Sigmoid colon (tissue), 4 donors: ENCODE measurements around the gene ZAR1L.

Experiments
- EP300 ChIP-seq, 4 donors: sonication (generic); formaldehyde crosslinking; IDR thresholded peaks; one replicate each; pipeline ENCODE4 v1.6.1; 2017; ENCODE audit warnings: antibody characterized with exemption in 4 of 4
- POLR2A ChIP-seq, 2 donors: fragments of 450-650 bp; IDR thresholded peaks; one replicate each; pipeline ENCODE4 v1.6.1; 2016; ENCODE audit warnings: antibody characterized with exemption in 2 of 2, mild to moderate bottlenecking in 2 of 2, moderate library complexity in 2 of 2
- TF ChIP-seq, protein P1 (sequence below), 4 experiments: fragments of 450-650 bp in 3 of 4; fragments of 200-600 bp in 1 of 4; IDR thresholded peaks; one replicate each; pipeline ENCODE4 v1.5.1; 2016 to 2019; ENCODE audit warnings: antibody characterized with exemption in 4 of 4, mild to moderate bottlenecking in 3 of 4, moderate library complexity in 2 of 4

DNA sequence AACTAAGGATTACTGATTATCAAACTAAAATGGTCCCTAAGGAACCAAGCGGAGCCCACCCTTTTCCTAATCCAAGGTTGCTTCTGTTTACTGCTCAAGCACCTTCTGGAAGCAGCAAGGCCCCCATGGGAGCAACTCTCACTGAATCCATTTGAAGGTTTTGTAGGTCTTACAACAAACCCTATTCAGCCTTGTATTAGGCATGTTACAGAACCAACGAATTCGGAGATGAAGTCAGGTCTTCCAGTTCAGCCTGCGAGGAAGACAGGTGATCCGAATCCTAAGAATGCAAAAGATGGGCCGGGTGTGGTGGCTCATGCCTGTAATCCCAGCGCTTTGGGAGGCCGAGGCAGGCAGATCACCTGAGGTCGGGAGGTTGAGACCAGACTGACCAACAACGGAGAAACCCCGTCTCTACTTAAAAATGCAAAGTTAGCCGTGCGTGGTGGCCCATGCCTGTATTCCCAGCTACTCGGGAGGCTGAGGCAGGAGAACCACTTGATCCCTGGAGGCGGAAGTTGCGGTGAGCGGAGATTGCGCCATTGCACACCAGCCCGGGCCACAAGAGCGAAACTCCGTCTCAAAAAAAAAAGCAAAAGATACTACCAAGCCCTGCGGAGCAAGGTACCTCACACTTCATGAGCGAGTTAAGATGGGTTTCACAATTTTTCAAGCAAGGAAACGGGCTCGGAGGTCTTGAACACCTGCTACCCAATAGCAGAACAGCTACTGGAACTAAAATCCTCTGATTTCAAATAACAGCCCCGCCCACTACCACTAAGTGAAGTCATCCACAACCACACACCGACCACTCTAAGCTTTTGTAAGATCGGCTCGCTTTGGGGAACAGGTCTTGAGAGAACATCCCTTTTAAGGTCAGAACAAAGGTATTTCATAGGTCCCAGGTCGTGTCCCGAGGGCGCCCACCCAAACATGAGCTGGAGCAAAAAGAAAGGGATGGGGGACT is 609 bp downstream of the ZAR1L start:
- no peak for TF ChIP-seq EP300 (IDR thresholded peaks at IDR 0.05)
- TF ChIP-seq, protein P1, sequence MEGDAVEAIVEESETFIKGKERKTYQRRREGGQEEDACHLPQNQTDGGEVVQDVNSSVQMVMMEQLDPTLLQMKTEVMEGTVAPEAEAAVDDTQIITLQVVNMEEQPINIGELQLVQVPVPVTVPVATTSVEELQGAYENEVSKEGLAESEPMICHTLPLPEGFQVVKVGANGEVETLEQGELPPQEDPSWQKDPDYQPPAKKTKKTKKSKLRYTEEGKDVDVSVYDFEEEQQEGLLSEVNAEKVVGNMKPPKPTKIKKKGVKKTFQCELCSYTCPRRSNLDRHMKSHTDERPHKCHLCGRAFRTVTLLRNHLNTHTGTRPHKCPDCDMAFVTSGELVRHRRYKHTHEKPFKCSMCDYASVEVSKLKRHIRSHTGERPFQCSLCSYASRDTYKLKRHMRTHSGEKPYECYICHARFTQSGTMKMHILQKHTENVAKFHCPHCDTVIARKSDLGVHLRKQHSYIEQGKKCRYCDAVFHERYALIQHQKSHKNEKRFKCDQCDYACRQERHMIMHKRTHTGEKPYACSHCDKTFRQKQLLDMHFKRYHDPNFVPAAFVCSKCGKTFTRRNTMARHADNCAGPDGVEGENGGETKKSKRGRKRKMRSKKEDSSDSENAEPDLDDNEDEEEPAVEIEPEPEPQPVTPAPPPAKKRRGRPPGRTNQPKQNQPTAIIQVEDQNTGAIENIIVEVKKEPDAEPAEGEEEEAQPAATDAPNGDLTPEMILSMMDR (IDR thresholded peaks at IDR 0.05): no peak
- no peak for TF ChIP-seq POLR2A (IDR thresholded peaks at IDR 0.05)
